ENCODE data around the gene ZNF263. TPM values are rescaled to one million over a fixed set of nuclear protein-coding genes. Genes with fewer than 3 reads are reported as not detected.

ZNF263 gene
- total and polyA plus RNA-seq, 2 of the 13 experiments (the other 11 are each of a cell fraction or from before 2014, with no cell fraction given), result 10.2 to 41.2 TPM

GRCh38 chr16:3264137-3265036 is 18.9 kb upstream of the ZNF263 start (continued):
- TF ChIP-seq RARA (CRISPR knock-in tag; IDR thresholded peaks at IDR 0.05) (peak; percentile 14; the same call in 1 of the 2 replicates), ZNF317 (CRISPR knock-in tag; IDR thresholded peaks at IDR 0.05) (peak; percentile 69; the same call in 1 of the 2 replicates), CBFB (CRISPR knock-in tag; IDR thresholded peaks at IDR 0.05) (0 out of 2 replicates have a peak, but pooled peaks have one; percentile 38), TBP (CRISPR knock-in tag; IDR thresholded peaks at IDR 0.05) (no peak; the same call in 1 of the 2 replicates), ZNF18 (CRISPR knock-in tag; IDR thresholded peaks at IDR 0.05; ENCODE audit: insufficient replicate concordance) (peak; percentile 2), ZXDC (CRISPR knock-in tag; IDR thresholded peaks at IDR 0.05) (0 out of 2 replicates have a peak, but pooled peaks have one; percentile 10), TCF7 (IDR thresholded peaks at IDR 0.05; ENCODE audit: low read depth) (no peak), ZNF609 (CRISPR knock-in tag; IDR thresholded peaks at IDR 0.05; ENCODE audit: borderline replicate concordance) (no peak; the same call in 1 of the 2 replicates), ZBTB20 (CRISPR knock-in tag; IDR thresholded peaks at IDR 0.05; ENCODE audit: borderline replicate concordance, low read depth) (peak; percentile 69; the same call in 1 of the 2 replicates), KDM5A (IDR thresholded peaks at IDR 0.05; ENCODE audit: borderline replicate concordance, low read length) (peak; percentile 59; the same call in 1 of the 2 replicates), CSRNP2 (CRISPR knock-in tag; conservative IDR thresholded peaks at IDR 0.05; ENCODE audit: low read depth) (no peak), ZFP1 (CRISPR knock-in tag; IDR thresholded peaks at IDR 0.05) (no peak), ZBTB43 (CRISPR knock-in tag; conservative IDR thresholded peaks at IDR 0.05) (peak; percentile 41; the same call in 1 of the 2 replicates), U2AF2 (IDR thresholded peaks at IDR 0.05; ENCODE audit: low read depth, low read length) (no peak)

All from HepG2 (cell line).